CD14-positive monocyte (primary cell): Measurements from ENCODE around the gene CTRB1. TPM values are rescaled to one million over a fixed set of nuclear protein-coding genes. Genes with fewer than 3 reads are reported as not detected.

Experiments
- DNase-seq, 3 donors: peaks; one replicate each; pipeline ENCODE4 v3.0.0-alpha.2; 2011 to 2022
- H2AFZ ChIP-seq: 2 replicates; pipeline ENCODE4 v1.6.0; 2012; ENCODE audit warnings: mild to moderate bottlenecking, low read depth, low read length, inconsistent platforms; ENCODE audit not compliant: insufficient read depth, poor library complexity, severe bottlenecking
- H3K27ac ChIP-seq, 2 donors: 1 replicate in 1 of 2; 2 replicates in 1 of 2; pipeline ENCODE4 v1.5.1; 2012 to 2013; ENCODE audit warnings: low read length in 2 of 2, control low read depth in 1 of 2, inconsistent platforms in 1 of 2, low read depth in 1 of 2, mild to moderate bottlenecking in 1 of 2
- H3K27me3 ChIP-seq, 2 donors: one replicate each; pipeline versions ENCODE4 v1.6.0 to v1.6.1; 2011 to 2013; ENCODE audit warnings: low read length in 2 of 2; ENCODE audit not compliant: control insufficient read depth in 2 of 2, insufficient read depth in 2 of 2
- H3K36me3 ChIP-seq, 2 donors: replicated peaks in 1 of 2; 1 replicate in 1 of 2; 2 replicates in 1 of 2; pipeline versions ENCODE4 v1.5.1 to v1.6.1; 2012 to 2013; ENCODE audit warnings: low read length in 2 of 2, control low read depth in 1 of 2, inconsistent platforms in 1 of 2, mild to moderate bottlenecking in 1 of 2; ENCODE audit not compliant: insufficient read depth in 2 of 2, control insufficient read depth in 1 of 2
- H3K4me1 ChIP-seq, 2 donors: 1 replicate in 1 of 2; 2 replicates in 1 of 2; pipeline versions ENCODE4 v1.5.1 to v1.6.1; 2012 to 2013; ENCODE audit warnings: low read length in 2 of 2, control low read depth in 1 of 2, inconsistent platforms in 1 of 2, mild to moderate bottlenecking in 1 of 2, moderate library complexity in 1 of 2; ENCODE audit not compliant: insufficient read depth in 2 of 2, control insufficient read depth in 1 of 2
- H3K4me2 ChIP-seq: replicated peaks from 2 replicates; pipeline ENCODE3; 2012; ENCODE audit warnings: low read length, moderate library complexity, mild to moderate bottlenecking; ENCODE audit not compliant: poor library complexity, severe bottlenecking; ENCODE audit errors: extremely low read depth
- H3K4me3 ChIP-seq, 3 experiments: fragments of 200-600 bp in 1 of 3; sonication (generic) in 1 of 3; replicated peaks in 1 of 3; 1 replicate in 2 of 3; 2 replicates in 1 of 3; pipeline ENCODE4 v1.5.1; 2011 to 2013; ENCODE audit warnings: low read length in 3 of 3, mild to moderate bottlenecking in 3 of 3, control low read depth in 2 of 3, low read depth in 2 of 3, inconsistent platforms in 1 of 3, moderate library complexity in 1 of 3
- H3K79me2 ChIP-seq: 2 replicates; pipeline ENCODE4 v1.6.0; 2012; ENCODE audit warnings: mild to moderate bottlenecking, control low read depth, inconsistent platforms, low read length, moderate library complexity; ENCODE audit not compliant: insufficient read depth
- H3K9ac ChIP-seq: 2 replicates; pipeline ENCODE4 v1.6.0; 2017; ENCODE audit warnings: low read length, mild to moderate bottlenecking; ENCODE audit not compliant: insufficient read depth, poor library complexity, severe bottlenecking
- H3K9me3 ChIP-seq, 2 donors: replicated peaks in 1 of 2; 1 replicate in 1 of 2; 2 replicates in 1 of 2; pipeline versions ENCODE4 v1.5.1 to v1.6.1; 2012 to 2013; ENCODE audit warnings: low read length in 2 of 2, control low read depth in 1 of 2; ENCODE audit not compliant: control insufficient read depth in 1 of 2, insufficient read depth in 1 of 2
- H4K20me1 ChIP-seq: 2 replicates; pipeline ENCODE4 v1.6.0; 2012; ENCODE audit warnings: mild to moderate bottlenecking, low read length, control low read depth, moderate library complexity; ENCODE audit not compliant: insufficient read depth
- H3K27ac Mint-ChIP-seq, 7 donors: one replicate each; pipeline ENCODE4 v1.8.0; 2020; ENCODE audit warnings: mild to moderate bottlenecking in 7 of 7, mixed read lengths in 7 of 7, moderate library complexity in 6 of 7, inconsistent platforms in 2 of 7
- H3K27me3 Mint-ChIP-seq, 3 donors: one replicate each; pipeline ENCODE4 v1.8.0; 2021 to 2022; ENCODE audit warnings: low read depth in 3 of 3, mild to moderate bottlenecking in 3 of 3, mixed read lengths in 3 of 3, moderate library complexity in 3 of 3, inconsistent platforms in 1 of 3
- H3K36me3 Mint-ChIP-seq, 2 donors: one replicate each; pipeline ENCODE4 v1.8.0; 2020; ENCODE audit warnings: mixed read lengths in 2 of 2, inconsistent platforms in 1 of 2, mild to moderate bottlenecking in 1 of 2
- H3K4me1 Mint-ChIP-seq: one replicate; pipeline ENCODE4 v1.8.0; 2020; ENCODE audit warnings: mild to moderate bottlenecking, mixed read lengths
- H3K4me3 Mint-ChIP-seq, 2 donors: one replicate each; pipeline ENCODE4 v1.8.0; 2020; ENCODE audit warnings: mild to moderate bottlenecking in 2 of 2, mixed read lengths in 2 of 2, moderate library complexity in 1 of 2
- H3K9me3 Mint-ChIP-seq, 7 donors: one replicate each; pipeline ENCODE4 v1.8.0; 2020 to 2022; ENCODE audit warnings: mixed read lengths in 7 of 7, mild to moderate bottlenecking in 6 of 7, moderate library complexity in 6 of 7, inconsistent platforms in 2 of 7
- CTCF ChIP-seq: fragments of 200-600 bp; IDR thresholded peaks from one replicate; pipeline ENCODE4 v1.8.0; 2022; ENCODE audit warnings: antibody characterized with exemption, mild to moderate bottlenecking
- WGBS: methylation state at CpG from one replicate; pipeline ENCODE4 v1.1.5; 2013; ENCODE audit warnings: missing lambda C conversion rate; ENCODE audit not compliant: insufficient coverage; 5-methylcytosine and 5-hydroxymethylcytosine counted together
- intact Hi-C, 2 donors: fragments of 100-400 bp; cut with micrococcal nuclease; formaldehyde crosslinking; loops; one replicate each; pipeline versions ENCODE4 v1.15.0 to v1.15.1; 2023
- polyA plus RNA-seq, 3 donors: library from polyadenylated mRNA; depleted of rRNA in 1 of 3; unstranded in 2 of 3; stranded (reverse) in 1 of 3; fragments of 300-500 nt in 2 of 3; fragments of >200 nt in 1 of 3; fragmentation: Illumina TruSeq in 2 of 3; gene quantifications; 1 replicate in 2 of 3; 2 replicates in 1 of 3; pipeline ENCODE4 v1.2.3, GENCODE V29; 2012 to 2021

CTRB1 gene
- polyA plus RNA-seq, 3 donors = not detected

GRCh38 chr16:75264457-75264998 lies 45.7 kb downstream of the CTRB1 start:
- Histone ChIP-seq H3K4me2 (no peak overlapping the region), H3K79me2 (no peaks in the 10 kb centered on the region), H3K9ac (no peak overlapping the region), H3K27ac (no peak overlapping the region), H2AFZ (no peak overlapping the region), H3K4me1 (peaks cover 0 to 5% of the 10 kb centered on the region in 2 donors), H4K20me1 (no peaks in the 10 kb centered on the region), H3K4me3 (no peak overlapping the region), H3K27me3 (peaks cover 26 to 88% of the 10 kb centered on the region in 2 donors), H3K36me3 (no peaks in the 10 kb centered on the region), H3K9me3 (peaks cover 0 to 4% of the 10 kb centered on the region in 2 donors)
- TF ChIP-seq CTCF = no peak
- WGBS = 76% methylated on average over 5 of the region's 14 CpGs
- Mint-ChIP-seq H3K27ac (no peak overlapping the region), H3K4me1 (peaks cover 5% of the 10 kb centered on the region), H3K4me3 (peak overlapping the region in 1 of 2 donors; percentile 65), H3K9me3 (peaks cover 0 to 13% (median 2%) of the 10 kb centered on the region in 7 donors), H3K36me3 (peaks cover 0 to 1% of the 10 kb centered on the region in 2 donors), H3K27me3 (peaks cover 76 to 96% (median 83%) of the 10 kb centered on the region in 3 donors)
- no peak for DNase-seq
- intact Hi-C loops = no loop called here

GRCh38 chr16:75264999-75265910 lies 46.5 kb downstream of the CTRB1 start:
- Mint-ChIP-seq H3K9me3 (peaks cover 0 to 16% (median 2%) of the 10 kb centered on the region in 7 donors), H3K4me3 (peak overlapping the region; percentile 27 to 65), H3K36me3 (peaks cover 0 to 1% of the 10 kb centered on the region in 2 donors), H3K27me3 (peaks cover 73 to 95% (median 84%) of the 10 kb centered on the region in 3 donors), H3K4me1 (peaks cover 5% of the 10 kb centered on the region), H3K27ac (no peak overlapping the region)
- Histone ChIP-seq H3K27ac (no peak overlapping the region), H2AFZ (peak overlapping the region; percentile 56), H3K27me3 (peaks cover 26 to 88% of the 10 kb centered on the region in 2 donors), H3K4me3 (peak overlapping the region in 1 of 3 experiments; percentile 64), H3K36me3 (no peaks in the 10 kb centered on the region), H3K4me2 (peak overlapping the region; percentile 67), H3K9ac (peak overlapping the region; percentile 43), H3K9me3 (peaks cover 0 to 4% of the 10 kb centered on the region in 2 donors), H3K79me2 (no peaks in the 10 kb centered on the region), H4K20me1 (no peaks in the 10 kb centered on the region), H3K4me1 (peaks cover 0 to 5% of the 10 kb centered on the region in 2 donors)
- intact Hi-C loops = no loop called here
- 5% methylated on average over 67 of the region's 74 CpGs for WGBS
- no peak for DNase-seq
- TF ChIP-seq CTCF = no peak
